Activated gamma-delta T cell treated with Interleukin-2 at 50 U/mL for 16 hours (primary cell): ENCODE results near the gene DLX4.

ENCODE experiments used
- DNase-seq: peaks from one replicate; pipeline ENCODE4 v3.0.0-alpha.2; 2020

DLX4 gene, protein sequence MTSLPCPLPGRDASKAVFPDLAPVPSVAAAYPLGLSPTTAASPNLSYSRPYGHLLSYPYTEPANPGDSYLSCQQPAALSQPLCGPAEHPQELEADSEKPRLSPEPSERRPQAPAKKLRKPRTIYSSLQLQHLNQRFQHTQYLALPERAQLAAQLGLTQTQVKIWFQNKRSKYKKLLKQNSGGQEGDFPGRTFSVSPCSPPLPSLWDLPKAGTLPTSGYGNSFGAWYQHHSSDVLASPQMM

DNA sequence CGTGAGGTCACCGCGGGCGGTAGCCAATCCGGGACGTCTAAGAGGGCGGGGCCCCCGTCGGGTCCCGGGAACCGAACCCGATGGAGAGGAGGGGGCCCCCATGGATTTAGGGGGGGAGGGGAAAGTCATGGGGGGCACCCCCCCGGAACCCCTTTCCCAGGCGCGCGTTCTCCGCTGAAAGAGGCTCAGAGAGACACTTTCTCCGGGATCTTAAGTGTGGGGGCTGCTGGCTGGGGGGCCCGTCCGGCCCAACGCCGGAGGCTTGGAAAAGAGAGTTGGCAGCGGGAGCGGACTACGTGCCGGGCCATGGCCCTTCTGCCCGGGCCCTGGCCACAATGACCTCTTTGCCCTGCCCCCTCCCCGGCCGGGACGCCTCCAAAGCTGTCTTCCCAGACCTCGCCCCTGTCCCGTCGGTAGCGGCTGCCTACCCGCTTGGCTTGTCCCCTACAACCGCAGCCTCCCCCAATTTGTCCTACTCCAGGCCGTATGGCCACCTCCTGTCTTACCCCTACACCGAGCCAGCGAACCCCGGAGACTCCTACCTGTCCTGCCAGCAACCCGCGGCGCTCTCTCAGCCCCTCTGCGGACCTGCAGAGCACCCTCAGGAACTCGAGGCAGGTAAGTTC lies at the start of gene DLX4:
TSS of gene DLX4 (plus strand) at position 57 of the 626 bp plus-strand sequence. CDS start at position 336, 279 bp downstream.
- no peak for DNase-seq

DNA sequence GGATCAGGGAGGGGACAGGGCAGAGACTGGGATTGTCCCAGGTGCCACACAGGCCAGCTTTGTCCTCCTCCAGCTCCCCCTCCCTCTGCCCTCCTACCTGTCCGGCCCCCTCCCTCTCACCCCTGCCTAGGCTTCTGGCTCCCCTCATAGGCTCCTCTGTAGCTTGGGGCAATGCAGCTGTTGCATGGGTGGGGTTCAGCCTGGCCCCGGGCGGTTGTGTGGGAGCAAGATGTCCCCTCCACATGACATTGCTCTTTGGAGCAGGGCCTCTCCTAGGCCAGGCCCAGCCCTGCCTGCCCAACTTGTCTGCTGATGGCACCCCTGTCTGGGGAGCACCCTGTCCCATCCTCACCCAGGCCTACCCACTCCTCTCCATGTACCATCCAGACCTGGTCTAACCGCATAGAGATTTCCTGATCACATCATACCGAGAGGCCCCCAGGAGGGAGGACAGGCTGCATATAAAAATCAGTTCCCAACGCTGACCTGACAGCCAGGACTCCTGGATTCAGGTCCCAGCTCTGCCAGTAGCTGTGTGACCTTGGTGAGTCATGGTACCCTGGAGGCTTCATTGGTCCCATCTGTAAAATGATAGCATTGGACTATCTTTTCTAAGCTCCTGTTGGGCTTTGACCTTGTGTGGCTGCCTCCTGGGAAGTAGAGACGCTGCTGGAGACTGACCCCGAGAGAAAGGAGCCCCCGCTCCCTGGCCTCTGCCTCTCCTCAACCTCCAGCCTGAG lies 48.8 kb upstream of the DLX4 start:
- DNase-seq: no peak

DNA sequence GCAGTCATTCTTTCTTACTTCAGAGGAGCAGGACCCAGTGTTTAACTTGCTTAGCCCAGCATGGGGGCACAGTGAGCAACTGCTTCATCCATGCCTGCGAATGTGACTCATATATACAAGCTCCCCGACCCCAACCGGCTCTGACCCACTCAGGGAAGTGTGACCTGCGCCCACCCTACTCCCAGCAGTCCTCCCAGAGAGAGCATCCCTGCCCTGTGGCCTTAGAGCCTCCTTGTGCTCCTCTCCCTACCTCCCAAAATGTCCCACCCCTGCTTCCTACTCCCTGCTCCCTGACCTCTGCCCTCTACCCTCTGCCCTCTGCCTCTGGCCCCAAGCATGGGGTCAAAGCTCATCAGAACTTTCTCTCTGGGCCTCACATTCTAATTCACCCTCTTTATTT lies 46.9 kb upstream of the DLX4 start:
- no peak for DNase-seq

DNA sequence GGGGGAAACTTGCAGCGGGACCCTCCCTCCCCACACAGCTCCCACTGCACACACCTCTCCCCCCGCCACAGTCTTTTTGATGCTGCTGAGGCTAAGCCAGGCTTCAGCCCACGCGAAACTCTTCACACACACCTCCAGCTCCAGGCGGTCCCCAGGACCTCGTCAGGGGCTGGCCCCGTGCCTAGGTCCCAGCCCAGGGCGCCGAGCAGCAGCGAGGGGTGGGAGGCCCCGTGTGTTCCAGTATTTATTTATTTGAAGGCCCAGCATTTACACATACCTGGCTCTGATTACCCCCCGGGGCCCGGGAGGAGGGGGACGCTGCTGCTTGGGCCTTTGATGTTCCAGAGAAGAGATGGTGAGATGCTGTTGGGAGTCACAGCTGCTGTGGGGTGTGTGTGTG lies 44.9 kb upstream of the DLX4 start:
- DNase-seq: no peak

DNA sequence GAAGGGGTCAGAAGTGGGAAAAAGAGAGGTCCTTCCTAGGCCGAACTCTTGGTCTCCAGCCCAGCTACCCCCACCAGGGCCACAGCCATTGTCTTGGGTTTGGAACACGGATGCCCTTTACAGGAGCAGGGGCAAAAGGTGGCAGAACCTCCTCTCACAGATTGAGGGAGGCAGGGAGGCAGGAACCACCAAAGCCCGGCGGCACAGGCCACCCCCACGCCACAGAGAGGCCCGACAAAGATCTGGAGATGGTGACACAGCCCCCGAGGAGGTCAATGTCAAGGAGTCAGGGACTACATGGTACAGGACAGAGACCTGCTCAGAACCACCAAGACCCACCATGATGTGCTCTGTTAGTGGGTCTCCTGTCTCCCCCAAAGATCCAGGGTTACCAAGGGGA lies 44.4 kb upstream of the DLX4 start:
- DNase-seq: no peak

DNA sequence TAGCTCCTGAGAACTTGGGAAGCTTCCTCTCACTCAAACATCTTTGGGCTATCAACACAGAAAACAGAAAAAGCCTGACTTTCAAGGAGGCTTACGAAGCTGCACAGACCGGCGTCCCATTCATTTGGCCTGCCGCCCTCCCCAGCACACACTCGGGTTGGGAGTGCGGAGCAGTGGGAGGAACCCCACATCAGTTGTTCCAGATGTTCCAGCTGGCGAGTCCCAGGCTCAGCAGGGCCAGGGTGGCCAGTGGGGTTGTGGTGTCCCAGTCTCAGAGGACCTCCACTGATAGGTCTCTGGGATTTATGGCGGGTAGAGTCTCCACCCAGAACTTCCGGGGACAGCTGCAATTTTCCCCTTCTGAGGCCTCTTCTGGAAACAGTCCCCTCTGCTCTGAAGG lies 43.1 kb upstream of the DLX4 start:
- DNase-seq: no peak

DNA sequence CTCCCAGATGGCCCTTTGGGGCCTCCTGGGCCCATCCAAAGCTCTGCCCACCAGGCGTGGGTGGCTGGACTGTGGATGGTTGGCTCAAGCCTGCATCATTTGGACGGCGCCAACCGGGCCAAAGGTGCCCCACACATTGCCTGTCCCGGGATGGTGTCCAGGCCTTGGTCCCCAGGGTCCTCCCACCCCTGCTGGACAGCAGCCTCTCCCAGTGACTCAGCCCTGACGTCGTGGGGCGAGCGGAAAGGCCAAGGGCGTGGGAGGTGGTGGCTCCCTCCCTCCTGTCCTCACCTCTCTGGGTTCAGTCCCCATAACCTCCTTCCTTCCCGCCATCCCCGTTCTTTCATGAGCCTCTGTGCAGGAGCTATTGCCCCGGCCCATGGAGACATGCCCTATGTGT lies 42.1 kb upstream of the DLX4 start:
- no peak for DNase-seq

DNA sequence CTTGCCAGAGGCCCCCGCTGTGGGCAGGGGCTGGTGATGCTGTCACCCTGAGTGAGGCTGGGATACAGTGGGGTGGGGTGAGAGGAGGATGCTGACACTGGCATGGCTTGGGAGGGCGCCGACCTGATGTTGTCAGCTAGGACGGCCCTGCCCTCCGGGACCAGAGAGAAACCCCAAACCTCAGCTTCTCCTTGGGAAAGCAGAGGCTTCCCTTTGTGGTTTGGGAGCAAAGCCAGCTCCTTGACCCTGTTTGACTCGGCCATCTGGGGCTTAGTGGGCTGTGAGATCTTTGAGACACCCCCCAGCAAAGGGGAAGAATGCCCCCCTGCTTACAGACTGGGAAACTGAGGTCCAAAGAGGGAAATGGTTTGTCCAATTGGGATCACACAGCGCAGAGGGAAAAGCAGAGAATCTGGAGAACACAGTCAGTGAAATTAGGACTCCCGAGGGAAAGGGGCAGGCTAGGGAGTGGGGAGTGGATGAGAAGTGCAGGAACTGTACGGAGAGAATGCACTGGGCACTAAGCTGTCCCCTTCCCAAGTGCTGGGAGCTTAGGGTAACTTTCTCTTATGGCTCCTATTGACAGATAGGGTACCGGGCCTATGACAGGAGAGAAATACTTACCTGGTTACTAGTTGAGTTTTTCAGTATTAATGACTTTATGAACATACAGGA lies 40.7 kb upstream of the DLX4 start:
- no peak for DNase-seq

DNA sequence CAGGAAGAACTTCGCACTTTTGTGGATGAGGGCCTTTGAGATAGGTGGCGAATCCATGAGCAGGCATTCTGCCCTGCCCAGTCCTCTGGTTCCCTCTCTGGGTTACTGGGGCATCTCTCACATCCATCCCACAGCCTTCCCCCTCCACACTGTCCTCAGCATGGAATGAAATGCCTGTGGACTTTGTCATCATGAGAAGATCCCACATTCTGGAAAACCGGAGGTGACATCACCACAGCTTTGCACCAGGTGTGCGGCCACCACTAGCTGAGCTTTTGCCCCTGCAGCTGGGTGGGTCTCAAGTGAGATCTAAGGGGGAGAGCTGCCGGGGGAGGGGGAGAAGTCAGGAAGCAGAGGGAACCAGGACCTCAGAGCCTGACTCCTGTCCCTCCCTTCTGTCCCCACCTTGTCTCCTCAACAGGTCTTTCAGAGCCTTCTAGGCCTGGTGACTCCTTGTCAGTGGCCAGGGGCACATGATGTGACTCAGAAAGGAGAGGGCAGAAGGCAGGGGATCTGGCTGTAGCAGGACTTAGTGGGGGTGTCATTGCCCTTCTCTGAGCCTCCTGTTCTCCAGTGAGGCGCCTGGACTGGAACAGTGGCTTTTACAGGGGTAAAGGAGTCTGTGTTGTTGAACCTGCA lies 40.0 kb upstream of the DLX4 start:
- no peak for DNase-seq

DNA sequence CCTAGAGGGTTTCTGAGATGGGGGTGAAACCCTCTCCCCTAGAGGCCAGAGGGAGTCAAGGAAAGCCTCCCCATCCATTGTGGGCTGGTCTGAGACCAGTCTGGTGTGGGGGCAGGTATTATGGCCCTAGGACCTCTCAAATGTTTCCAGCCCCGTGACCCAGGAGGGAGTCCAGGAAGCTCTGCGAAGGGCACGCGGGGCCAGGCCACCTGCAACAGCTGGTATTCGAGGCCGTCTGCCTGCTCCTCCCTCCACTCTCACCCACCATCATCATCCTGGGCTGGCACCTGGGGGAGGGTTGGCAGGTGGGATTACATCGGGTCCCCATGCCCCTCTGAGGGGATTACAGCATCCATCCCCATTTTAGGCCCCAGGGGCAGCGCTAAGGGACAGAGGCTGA lies 38.1 kb upstream of the DLX4 start:
- no peak for DNase-seq

DNA sequence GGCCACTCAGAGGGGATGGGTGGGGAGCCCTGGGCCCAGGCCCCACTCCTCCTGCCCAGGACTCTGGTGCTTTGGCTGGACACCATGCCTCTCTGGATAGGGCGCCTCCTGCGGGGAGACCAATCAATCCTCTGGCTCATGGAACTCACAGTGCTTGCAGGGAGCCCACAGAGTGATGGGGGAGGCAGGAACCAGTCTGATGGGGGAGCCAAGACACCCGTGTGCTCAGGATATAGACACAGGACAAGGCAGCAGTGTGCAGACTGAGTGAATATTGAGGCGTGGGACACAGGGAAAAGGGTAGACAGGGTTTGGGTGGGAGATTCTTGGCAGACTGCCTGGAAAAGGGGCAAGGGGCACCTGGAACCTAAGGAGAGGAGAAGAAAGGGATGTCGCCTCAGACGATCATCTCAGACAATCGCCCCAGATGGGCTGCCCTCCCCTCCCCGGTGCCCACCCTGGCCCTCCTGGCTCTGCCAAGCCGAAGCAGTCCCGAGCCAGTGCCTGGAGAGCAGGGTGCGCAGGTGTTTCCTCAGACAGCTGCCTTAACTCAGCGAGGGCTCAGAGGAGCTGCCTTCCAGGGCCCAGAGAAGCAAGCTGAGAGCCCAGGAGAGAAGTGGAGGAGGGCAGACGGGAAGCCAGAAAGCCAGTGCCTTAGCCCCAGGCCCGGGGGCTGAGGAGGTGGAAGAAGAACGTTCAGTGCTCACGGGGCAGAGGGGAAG lies 37.4 kb upstream of the DLX4 start:
- DNase-seq: no peak

DNA sequence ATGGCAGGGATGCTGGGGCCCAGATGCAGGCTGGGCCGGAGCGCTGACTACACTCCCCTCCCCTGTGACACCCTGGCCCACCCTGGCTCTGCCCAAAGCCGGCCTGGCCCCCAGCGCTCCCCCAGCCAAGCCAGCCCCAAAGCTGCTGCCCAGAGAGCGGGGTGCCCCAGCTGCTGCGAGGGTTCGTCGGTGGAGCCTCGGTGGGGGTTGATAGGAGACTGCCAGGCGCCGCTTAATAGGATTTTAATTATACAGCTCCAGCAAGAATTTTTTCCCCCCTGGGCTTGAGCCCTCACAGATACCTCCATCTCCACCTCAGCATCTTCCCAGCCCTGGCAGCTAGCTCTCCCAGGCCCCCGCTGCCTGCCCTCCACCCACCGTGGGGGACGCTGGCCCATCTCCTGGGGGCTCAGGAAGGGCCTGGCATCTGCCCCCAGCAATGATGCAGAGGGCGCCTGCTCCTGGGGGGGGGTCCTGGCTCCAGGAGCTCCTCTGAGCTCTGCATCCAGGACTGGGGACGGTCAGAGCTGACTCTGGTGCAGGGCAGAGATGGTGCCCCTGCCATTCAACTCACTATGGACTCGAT lies 36.8 kb upstream of the DLX4 start:
- no peak for DNase-seq

DNA sequence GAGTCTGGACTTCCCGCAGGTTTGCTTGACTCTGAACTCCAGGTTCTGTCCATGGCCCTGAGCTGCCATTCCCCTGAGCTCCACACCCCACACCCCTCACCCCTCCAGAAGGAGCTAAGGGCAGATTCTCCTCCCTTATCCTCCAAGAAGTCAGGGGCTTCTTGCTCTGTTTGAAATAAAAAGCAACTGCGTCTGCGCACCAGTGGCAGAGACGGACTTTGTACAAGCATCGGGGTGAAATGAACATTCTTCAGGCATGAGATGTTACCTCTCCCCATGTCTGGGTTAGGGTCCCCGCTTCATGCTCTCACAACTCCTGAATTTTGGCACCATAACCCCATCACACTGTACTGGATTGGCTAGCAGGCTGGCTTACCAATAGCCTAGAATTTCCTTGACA lies 36.1 kb upstream of the DLX4 start:
- DNase-seq: no peak

DNA sequence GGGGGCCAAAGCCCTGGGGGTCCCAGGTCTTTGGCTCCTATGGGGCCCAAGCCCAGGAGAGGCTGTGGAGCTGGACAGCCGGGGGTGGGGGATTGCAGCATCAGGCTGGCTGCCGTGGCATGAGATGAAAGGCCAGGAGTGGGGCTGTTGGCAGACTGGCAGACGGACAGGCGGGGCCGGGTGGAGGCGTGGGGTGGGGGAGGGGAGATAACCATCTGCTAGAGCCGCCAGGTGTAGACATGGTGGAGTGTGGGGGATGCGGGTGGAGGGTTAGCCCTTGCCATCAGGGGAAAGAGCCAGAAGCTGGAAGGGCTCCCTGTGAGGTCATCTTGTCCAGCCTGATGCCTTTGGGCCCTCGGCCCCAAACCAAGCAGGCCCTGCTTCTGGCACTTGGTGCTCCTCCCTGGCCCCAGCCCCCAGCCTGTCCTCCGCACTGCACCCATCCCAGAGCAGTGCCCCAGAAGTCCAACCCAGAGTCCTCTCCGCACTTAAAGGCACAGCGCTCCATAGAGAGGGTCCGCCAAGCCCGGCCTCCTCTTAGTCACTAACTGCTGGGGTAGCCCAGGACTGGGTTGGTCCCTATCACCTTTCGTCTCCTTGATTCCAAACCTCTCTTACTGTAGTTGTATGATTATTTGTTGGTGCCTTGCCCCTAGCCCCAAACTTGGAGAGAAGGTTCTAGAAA lies 33.3 kb upstream of the DLX4 start:
- no peak for DNase-seq

DNA sequence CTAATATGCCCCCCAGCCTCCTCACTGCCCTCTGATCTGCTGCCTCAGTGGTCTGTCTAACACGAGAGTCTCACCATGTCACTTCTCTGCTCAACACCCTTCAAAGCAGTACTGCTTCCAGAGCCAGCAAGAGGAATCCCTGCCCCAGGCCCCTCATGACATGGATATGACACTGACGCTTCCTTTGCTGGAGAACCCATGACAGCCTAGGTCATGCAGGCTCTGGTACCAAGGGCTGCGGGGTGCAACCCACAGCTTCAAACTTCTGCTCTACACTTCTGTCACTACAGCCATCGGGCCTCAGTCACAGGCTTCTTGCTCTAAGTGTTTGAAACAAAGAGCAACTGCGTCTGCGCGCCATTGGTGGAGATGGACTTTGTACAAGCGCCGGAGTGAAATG lies 32.6 kb upstream of the DLX4 start:
- DNase-seq: no peak

DNA sequence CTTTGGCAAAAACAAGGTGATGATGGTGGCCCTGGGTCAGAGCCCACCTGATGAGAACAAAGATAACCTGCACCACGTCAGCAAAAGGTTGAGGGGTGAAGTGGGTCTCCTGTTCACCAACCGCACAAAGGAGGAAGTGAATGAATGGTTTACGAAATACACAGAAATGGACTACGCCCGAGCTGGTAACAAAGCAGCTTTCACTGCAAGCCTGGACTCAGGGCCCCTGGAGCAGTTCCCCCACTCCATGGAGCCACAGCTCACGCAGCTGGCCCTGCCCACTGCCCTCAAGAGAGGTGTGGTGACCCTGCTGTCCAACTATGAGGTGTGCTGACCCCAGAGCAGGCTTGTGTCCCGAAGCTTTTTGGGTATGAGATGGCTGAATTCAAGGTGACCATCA lies 29.7 kb upstream of the DLX4 start:
- no peak for DNase-seq

DNA sequence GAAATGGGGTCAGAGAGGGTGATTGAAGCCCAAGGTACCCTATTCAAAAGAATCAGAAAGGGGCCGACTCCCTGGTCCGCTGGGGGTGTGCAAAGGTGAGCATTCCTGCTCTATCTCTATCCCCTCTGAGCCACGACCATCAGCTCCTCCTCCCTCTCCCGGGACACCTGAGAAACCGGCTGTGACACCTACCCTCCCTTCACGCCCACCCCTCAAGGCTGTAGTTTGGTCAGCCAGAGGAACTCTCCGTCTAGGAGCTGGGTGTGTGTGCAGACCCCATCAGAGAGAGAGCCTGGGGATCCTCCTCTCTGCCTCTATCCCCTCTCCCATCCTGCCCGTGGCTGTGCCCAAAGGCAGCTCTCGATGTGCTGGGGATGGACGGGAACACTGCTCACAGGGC lies 27.6 kb upstream of the DLX4 start:
- DNase-seq: no peak

DNA sequence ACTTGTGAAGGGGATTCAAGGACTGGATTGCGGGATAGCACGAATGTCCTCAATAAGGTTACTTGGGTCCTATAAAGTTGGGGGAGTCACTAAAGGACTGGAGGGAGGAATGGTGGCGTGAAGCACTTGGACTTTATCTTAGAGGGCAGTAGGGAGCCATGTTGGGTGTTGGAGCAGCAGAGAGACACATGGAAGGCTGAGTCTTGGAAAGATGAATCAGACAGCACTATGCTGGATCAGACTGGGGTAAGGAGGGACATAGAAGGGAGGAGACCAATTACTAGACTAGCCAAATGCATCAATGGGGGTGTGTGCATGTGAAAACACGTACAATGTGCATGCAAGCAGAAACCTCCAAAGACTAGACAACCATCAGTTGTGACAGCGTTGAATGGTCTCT lies 26.0 kb upstream of the DLX4 start:
- no peak for DNase-seq

DNA sequence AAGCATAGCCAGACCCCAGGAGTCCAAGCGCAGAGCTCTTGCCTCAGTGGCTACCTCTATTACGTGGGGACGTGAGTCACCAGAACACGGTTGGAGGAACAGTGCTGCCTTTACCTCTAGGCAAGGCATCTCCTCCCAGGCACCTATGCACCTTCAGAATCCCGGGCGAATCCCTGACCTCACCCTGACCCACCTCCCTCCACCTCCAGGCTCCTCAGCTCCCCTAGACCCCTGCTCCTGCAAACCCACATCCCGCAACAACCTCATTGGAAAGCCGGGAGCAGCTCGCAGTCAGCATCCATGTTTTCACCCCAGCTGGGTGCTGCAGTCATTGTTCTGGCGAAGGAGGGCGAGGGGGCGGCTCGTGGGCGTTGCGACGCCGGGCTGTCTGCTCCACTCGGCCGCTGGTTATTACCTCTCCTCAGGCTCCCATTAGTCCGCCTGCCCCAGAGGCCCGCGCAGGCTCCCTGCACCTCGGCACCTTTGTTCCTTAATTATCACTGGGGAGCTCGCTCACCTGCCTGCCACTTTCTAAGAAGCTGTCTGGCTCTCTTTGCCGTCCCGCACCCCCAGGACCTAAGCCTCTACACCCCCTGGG lies 24.6 kb upstream of the DLX4 start:
- DNase-seq: no peak

DNA sequence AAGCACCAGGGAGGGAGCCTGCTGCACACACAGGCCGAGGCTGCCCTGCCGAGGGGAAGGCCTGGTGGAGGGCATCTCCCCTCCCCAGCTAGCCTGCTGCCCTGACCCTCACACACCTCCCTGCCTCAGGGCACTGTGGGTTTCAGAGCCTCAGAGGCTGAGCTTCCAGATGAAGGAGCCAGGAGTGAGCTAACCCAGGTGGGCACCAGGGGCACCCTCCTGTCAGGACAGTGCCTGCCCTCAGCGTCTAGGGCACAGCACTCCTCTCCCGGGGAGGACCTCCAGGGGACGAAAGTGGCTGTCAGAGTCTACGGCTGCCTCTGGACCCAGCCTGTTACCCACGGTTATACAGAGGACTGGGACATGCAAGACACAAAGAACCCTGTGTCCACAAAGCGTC lies 22.8 kb upstream of the DLX4 start:
- DNase-seq: no peak

DNA sequence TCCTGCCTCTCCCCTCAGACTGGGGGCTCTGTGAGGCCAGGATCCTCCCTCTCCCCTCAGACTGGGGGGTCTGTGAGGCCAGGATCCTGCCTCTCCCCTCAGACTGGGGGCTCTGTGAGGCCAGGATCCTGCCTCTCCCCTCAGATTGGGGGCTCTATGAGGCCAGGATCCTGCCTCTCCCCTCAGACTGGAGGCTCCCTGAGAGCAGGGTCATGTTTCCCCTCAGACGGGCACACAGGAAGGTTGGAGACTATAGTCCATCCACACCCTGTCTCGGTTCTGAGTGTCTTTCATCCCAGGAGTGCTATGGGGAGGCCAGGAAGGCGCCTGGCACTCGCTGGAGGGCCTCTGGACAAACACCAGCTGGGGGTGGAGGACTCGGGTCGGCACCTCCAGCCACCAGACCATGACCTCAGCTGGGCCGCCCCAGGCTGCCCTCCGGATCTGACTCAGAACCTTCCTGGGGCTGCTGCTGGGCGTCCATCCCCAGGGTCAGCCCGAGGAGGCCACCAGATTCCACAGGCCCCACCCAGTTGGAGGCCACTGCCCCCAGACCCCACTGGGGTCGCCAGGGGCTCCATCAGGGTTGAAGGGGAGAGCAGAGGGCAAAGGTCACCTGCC lies 21.9 kb upstream of the DLX4 start:
- no peak for DNase-seq
